K562 (cell line): ENCODE measurements around the gene RAMP2. TPM values are rescaled to one million over a fixed set of nuclear protein-coding genes. Genes with fewer than 3 reads are reported as not detected.
A peak's percentile ranks its signal among the peaks of the same experiment; 100 is the strongest.

Experiments
- ATAC-seq: fragments of 200-7000 bp; cut with Tn5 transposase; 3 replicates; pipeline ENCODE4 v1.9.1; 2020; ENCODE audit warnings: moderate library complexity
- BruUV-seq: library from RNA; stranded (reverse); fragments of 400-500 nt; replicated peaks from 2 replicates; lab custom pipeline; 2021; lab: Mats Ljungman, UMichigan
- CTCF ChIA-PET: fragments of 300-600 bp; formaldehyde crosslinking; extraction: SDS; loops from one replicate; lab custom pipeline; 2021; ENCODE audit warnings: low intra/inter-chr PET ratio; lab: Yijun Ruan, JAX
- POLR2A ChIA-PET: fragments of 300-600, 350-650 bp; sonication (Branson Sonifier 250); formaldehyde crosslinking; extraction: SDS; loops from one replicate; lab custom pipeline; 2021; ENCODE audit warnings: antibody characterized with exemption, inconsistent platforms; lab: Yijun Ruan, JAX
- DNase-seq, 4 experiments: peaks; one replicate each; pipeline versions ENCODE4 v3.0.0 to v3.0.0-alpha.2; 2011 to 2018; ENCODE audit warnings: low spot score in 3 of 4, mixed read lengths in 3 of 4; ENCODE audit errors: extremely low read depth in 1 of 4
- FAIRE-seq: peaks from 2 replicates; lab custom pipeline; 2011; peaks lifted over from hg19 to GRCh38; lab: Jason Lieb, UNC
- H2AFZ ChIP-seq: 2 replicates; pipeline ENCODE4 v1.6.0; 2011; ENCODE audit warnings: low read depth, low read length, control low read depth, inconsistent platforms
- H3K27ac ChIP-seq: fragments of 200-600 bp; 3 replicates; pipeline ENCODE4 v1.8.0; 2011; ENCODE audit warnings: low read depth, mild to moderate bottlenecking, control low read depth, inconsistent platforms, low read length, moderate library complexity, mixed read lengths; ENCODE audit errors: extremely low read depth
- H3K27me3 ChIP-seq, 2 experiments: fragments of 300-600 bp in 1 of 2; 2 replicates in 1 of 2; 3 replicates in 1 of 2; pipeline versions ENCODE4 v1.6.0 to v1.8.0; 2011; ENCODE audit warnings: inconsistent platforms in 2 of 2, low read length in 2 of 2, mild to moderate bottlenecking in 1 of 2, mixed read lengths in 1 of 2, moderate library complexity in 1 of 2; ENCODE audit not compliant: control insufficient read depth in 2 of 2, insufficient read depth in 2 of 2
- H3K36me3 ChIP-seq: fragments of 300-600 bp; 3 replicates; pipeline ENCODE4 v1.8.0; 2011; ENCODE audit warnings: mild to moderate bottlenecking, low read length, inconsistent platforms; ENCODE audit not compliant: control insufficient read depth, insufficient read depth
- H3K4me1 ChIP-seq, 2 experiments: fragments of 200-600 bp in 1 of 2; replicated peaks in 1 of 2; 2 replicates in 1 of 2; 3 replicates in 1 of 2; pipeline versions ENCODE4 v1.5.1 to v1.8.0; 2011; ENCODE audit warnings: inconsistent platforms in 2 of 2, low read length in 2 of 2, mild to moderate bottlenecking in 1 of 2, mixed read lengths in 1 of 2, moderate library complexity in 1 of 2; ENCODE audit not compliant: control insufficient read depth in 2 of 2, insufficient read depth in 2 of 2
- H3K4me2 ChIP-seq: 2 replicates; pipeline ENCODE4 v1.6.1; 2011; ENCODE audit warnings: low read length, control low read depth, inconsistent platforms, mixed read lengths; ENCODE audit not compliant: insufficient read depth
- H3K4me3 ChIP-seq: fragments of 200-600 bp; sonication (generic), shearing (Covaris generic); 2 replicates; pipeline ENCODE4 v1.5.1; 2016; ENCODE audit warnings: control low read depth, inconsistent platforms
- H3K79me2 ChIP-seq: fragments of 200-600 bp; 3 replicates; pipeline ENCODE4 v1.8.0; 2011; ENCODE audit warnings: low read length, inconsistent platforms; ENCODE audit not compliant: control insufficient read depth, insufficient read depth
- H3K9ac ChIP-seq, 2 experiments: 2 replicates each; pipeline versions ENCODE4 v1.6.0 to v1.6.1; 2011; ENCODE audit warnings: low read depth in 2 of 2, low read length in 2 of 2, control low read depth in 1 of 2, inconsistent platforms in 1 of 2, mild to moderate bottlenecking in 1 of 2, mixed read lengths in 1 of 2; ENCODE audit not compliant: insufficient read depth in 1 of 2
- H3K9me1 ChIP-seq: one replicate; pipeline ENCODE4 v1.6.0; 2011; ENCODE audit warnings: inconsistent platforms, mild to moderate bottlenecking, low read length, moderate library complexity; ENCODE audit not compliant: control insufficient read depth, insufficient read depth
- H3K9me3 ChIP-seq: replicated peaks from 2 replicates; pipeline ENCODE4 v1.5.1; 2011; ENCODE audit warnings: low read depth, low read length, inconsistent platforms; ENCODE audit not compliant: control insufficient read depth, insufficient read depth
- H4K20me1 ChIP-seq: replicated peaks from 2 replicates; pipeline ENCODE4 v1.6.1; 2011; ENCODE audit warnings: low read length, inconsistent platforms, mixed read lengths; ENCODE audit not compliant: control insufficient read depth, insufficient read depth
- DNMT1 ChIP-seq: fragments of 450-650 bp; IDR thresholded peaks from 2 replicates; pipeline ENCODE4 v1.6.1; 2016; ENCODE audit warnings: antibody characterized with exemption, mild to moderate bottlenecking
- E2F6 ChIP-seq, 2 experiments: IDR thresholded peaks; 2 replicates each; pipeline ENCODE4 v1.6.1; 2011; ENCODE audit warnings: borderline replicate concordance in 1 of 2, control low read depth in 1 of 2, low read depth in 1 of 2, low read length in 1 of 2, mild to moderate bottlenecking in 1 of 2, mixed read lengths in 1 of 2, moderate library complexity in 1 of 2; ENCODE audit not compliant: insufficient read depth in 1 of 2, insufficient read length in 1 of 2, poor library complexity in 1 of 2, severe bottlenecking in 1 of 2; ENCODE audit errors: extremely low read depth in 1 of 2
- HNRNPLL ChIP-seq: fragments of 200-400 bp; formaldehyde crosslinking; IDR thresholded peaks from 2 replicates; pipeline ENCODE4 v1.6.1; 2017; ENCODE audit warnings: low read length, low read depth, mild to moderate bottlenecking; ENCODE audit not compliant: poor library complexity, severe bottlenecking
- ZBTB5 ChIP-seq: fragments of 450-650 bp; IDR thresholded peaks from 2 replicates; pipeline ENCODE4 v1.6.1; 2017; ENCODE audit warnings: antibody characterized with exemption
- WGBS: fragments of 100-300 bp; shearing (Covaris generic); methylation state at CpG from one replicate; pipeline ENCODE4 v1.1.6; 2016; ENCODE audit warnings: low coverage, mixed read lengths; ENCODE audit not compliant: insufficient coverage; ENCODE audit errors: missing lambda C conversion rate; 5-methylcytosine and 5-hydroxymethylcytosine counted together
- in situ Hi-C: fragments of 300-500 bp; cut with MboI; formaldehyde crosslinking; loops from 4 replicates; pipeline ENCODE4 v1.15.0; 2018; ENCODE audit warnings: inconsistent platforms, mixed read lengths
- intact Hi-C: fragments of 100-400 bp; cut with micrococcal nuclease; formaldehyde crosslinking; loops from 2 replicates; pipeline ENCODE4 v1.14.2; 2022
- polyA plus RNA-seq, 8 experiments: library from polyadenylated mRNA; depleted of rRNA in 4 of 8; stranded (reverse) in 5 of 8; unstranded in 3 of 8; fragments of >200 nt; fragmentation: Nextera tagmentation in 2 of 8; fragmentation: Illumina TruSeq in 1 of 8; extraction: Ambion mirVana in 2 of 8; extraction: Trizol in 1 of 8; gene quantifications; 2 replicates each; pipeline versions ENCODE4 v1.2.1 to v1.2.3, GENCODE V29; 2011 to 2014; ENCODE audit warnings: inconsistent platforms in 1 of 8, missing spikeins in 1 of 8
- total RNA-seq, 7 experiments: library from RNA; depleted of rRNA in 6 of 7; stranded (reverse); fragments of >200 nt in 6 of 7; fragmentation: Illumina TruSeq in 2 of 7; extraction: Trizol in 2 of 7; gene quantifications; 2 replicates each; pipeline versions ENCODE4 v1.2.1 to v1.2.3, GENCODE V29; 2011 to 2021; ENCODE audit warnings: low replicate concordance in 1 of 7

Gene RAMP2
- total and polyA plus RNA-seq, 9 of the 15 experiments (the other 6 are each of a cell fraction or from before 2014, with no cell fraction given) = not detected

GRCh38 chr17:42779304-42779935 lies 18.4 kb downstream of the RAMP2 start:
- peak overlapping the region; percentile 82 to 98; a peak in 3 of 4 replicates for H3K9ac ChIP-seq

More at GRCh38 chr17:42779304-42779935, 18.4 kb downstream of the RAMP2 start:
- POLR2A ChIA-PET = interaction anchor here (0.5 to 5.2 kb wide), 7 partner anchors 9 to 585 kb away, joined by 3 to 47 read pairs (median 4); partner anchors contain the start of genes BECN1, CNTD1 and COA3
- intact Hi-C loops (no loop called here), in situ Hi-C loops (no loop called here)
- Histone ChIP-seq H3K4me1 (peaks cover 59 to 75% of the 10 kb centered on the region in 2 experiments), H3K36me3 (peaks cover 69% of the 10 kb centered on the region), H3K79me2 (peaks cover 42% of the 10 kb centered on the region), H3K9me3 (no peaks in the 10 kb centered on the region), H2AFZ (no peak overlapping the region; the same call in 1 of the 2 replicates), H4K20me1 (no peaks in the 10 kb centered on the region), H3K4me3 (0 out of 2 replicates have a peak overlapping the region, but pooled peaks have one; percentile 53), H3K27me3 (no peaks in the 10 kb centered on the region), H3K9me1 (no peaks in the 10 kb centered on the region), H3K4me2 (peak overlapping the region; percentile 76), H3K27ac (peak overlapping the region; percentile 85)
- CTCF ChIA-PET = no interaction called here
- BruUV-seq = no TSS peak
- peak; percentile 2 for ATAC-seq
- no peak for TF ChIP-seq ZBTB5
- TF ChIP-seq HNRNPLL = peak; percentile 7
- no peak for TF ChIP-seq DNMT1
- peak in 1 of 2 experiments; percentile 6 for TF ChIP-seq E2F6 (IDR thresholded peaks at IDR 0.05; ENCODE audit: borderline replicate concordance in 1 of 2, extremely low read depth in 1 of 2, insufficient read depth in 1 of 2, insufficient read length in 1 of 2, low read depth in 1 of 2, low read length in 1 of 2, poor library complexity in 1 of 2, severe bottlenecking in 1 of 2)
- DNase-seq = peak in 1 of 4 experiments; percentile 35
- 31% methylated on average over 3 of the region's 3 CpGs for WGBS
- FAIRE-seq = no peak
